ENCODE measurements around the gene DNAH8. TPM values are rescaled to one million over a fixed set of nuclear protein-coding genes. Genes with fewer than 3 reads are reported as not detected.

Gene DNAH8
- polyA plus RNA-seq, 3 donors: not detected

- Mint-ChIP-seq H3K4me3 (no peak overlapping the region), H3K9me3 (peaks cover 0 to 3% (median 0%) of the 10 kb centered on the region in 7 donors), H3K27me3 (ENCODE audit: low read depth in 3 of 3) (peaks cover 9 to 18% (median 10%) of the 10 kb centered on the region in 3 donors), H3K4me1 (no peaks in the 10 kb centered on the region), H3K27ac (no peak overlapping the region), H3K36me3 (no peaks in the 10 kb centered on the region)
- no peak overlapping the region for H3K4me3 ChIP-seq (replicated peaks in 1 of 3; ENCODE audit: low read depth in 2 of 3, low read length in 3 of 3)
- no peaks in the 10 kb centered on the region for H3K79me2 ChIP-seq (ENCODE audit: insufficient read depth, low read length)
- H3K4me1 ChIP-seq (ENCODE audit: control insufficient read depth in 1 of 2, insufficient read depth in 2 of 2, low read length in 2 of 2): no peaks in the 10 kb centered on the region
- H3K9ac ChIP-seq (ENCODE audit: insufficient read depth, low read length, poor library complexity, severe bottlenecking): no peak overlapping the region
- no peaks in the 10 kb centered on the region for H4K20me1 ChIP-seq (ENCODE audit: insufficient read depth, low read length)
- intact Hi-C loops (cut with micrococcal nuclease): no loop called here
- no peak overlapping the region for H3K27ac ChIP-seq (ENCODE audit: low read depth in 1 of 2, low read length in 2 of 2)
- WGBS (ENCODE audit: insufficient coverage): 68% methylated on average over 4 of the region's 6 CpGs
- H3K4me2 ChIP-seq (replicated peaks; ENCODE audit: extremely low read depth, low read length, poor library complexity, severe bottlenecking): no peak overlapping the region
- no peaks in the 10 kb centered on the region for H3K9me3 ChIP-seq (replicated peaks in 1 of 2; ENCODE audit: control insufficient read depth in 1 of 2, insufficient read depth in 1 of 2, low read length in 2 of 2)
- H3K27me3 ChIP-seq (ENCODE audit: control insufficient read depth in 2 of 2, insufficient read depth in 2 of 2, low read length in 2 of 2): peaks cover 0 to 2% of the 10 kb centered on the region in 2 donors
- no peak for TF ChIP-seq CTCF (IDR thresholded peaks at IDR 0.05)
- H2AFZ ChIP-seq (ENCODE audit: insufficient read depth, low read depth, low read length, poor library complexity, severe bottlenecking): no peak overlapping the region
- no peaks in the 10 kb centered on the region for H3K36me3 ChIP-seq (replicated peaks in 1 of 2; ENCODE audit: control insufficient read depth in 1 of 2, insufficient read depth in 2 of 2, low read length in 2 of 2)
- DNase-seq: no peak
Observed at GRCh38 chr6:38822963-38823362, 107.9 kb downstream of the DNAH8 start.

GRCh38 chr6:38824243-38824894, 109.3 kb downstream of the DNAH8 start:
- H3K27ac Mint-ChIP-seq: no peak overlapping the region
- H2AFZ ChIP-seq (ENCODE audit: insufficient read depth, low read depth, low read length, poor library complexity, severe bottlenecking): no peak overlapping the region
- H3K9ac ChIP-seq (ENCODE audit: insufficient read depth, low read length, poor library complexity, severe bottlenecking): no peak overlapping the region
- WGBS (ENCODE audit: insufficient coverage): 92% methylated on average over 1 of the region's 5 CpGs
- H3K27me3 ChIP-seq (ENCODE audit: control insufficient read depth in 2 of 2, insufficient read depth in 2 of 2, low read length in 2 of 2): peaks cover 0 to 2% of the 10 kb centered on the region in 2 donors
- H3K9me3 ChIP-seq (replicated peaks in 1 of 2; ENCODE audit: control insufficient read depth in 1 of 2, insufficient read depth in 1 of 2, low read length in 2 of 2): no peaks in the 10 kb centered on the region
- no peaks in the 10 kb centered on the region for H3K79me2 ChIP-seq (ENCODE audit: insufficient read depth, low read length)
- no peak for TF ChIP-seq CTCF (IDR thresholded peaks at IDR 0.05)
- no peak overlapping the region for H3K4me2 ChIP-seq (replicated peaks; ENCODE audit: extremely low read depth, low read length, poor library complexity, severe bottlenecking)
- H3K27me3 Mint-ChIP-seq (ENCODE audit: low read depth in 3 of 3): peaks cover 3 to 17% (median 7%) of the 10 kb centered on the region in 3 donors
- DNase-seq: no peak
- no peak overlapping the region for H3K4me3 ChIP-seq (replicated peaks in 1 of 3; ENCODE audit: low read depth in 2 of 3, low read length in 3 of 3)
- H3K4me1 Mint-ChIP-seq: no peaks in the 10 kb centered on the region
- no peaks in the 10 kb centered on the region for H4K20me1 ChIP-seq (ENCODE audit: insufficient read depth, low read length)
- peaks cover 0 to 3% (median 2%) of the 10 kb centered on the region in 7 donors for H3K9me3 Mint-ChIP-seq
- no peak overlapping the region for H3K4me3 Mint-ChIP-seq
- H3K4me1 ChIP-seq (ENCODE audit: control insufficient read depth in 1 of 2, insufficient read depth in 2 of 2, low read length in 2 of 2): no peaks in the 10 kb centered on the region
- intact Hi-C loops (cut with micrococcal nuclease): no loop called here
- no peaks in the 10 kb centered on the region for H3K36me3 ChIP-seq (replicated peaks in 1 of 2; ENCODE audit: control insufficient read depth in 1 of 2, insufficient read depth in 2 of 2, low read length in 2 of 2)
- H3K27ac ChIP-seq (ENCODE audit: low read depth in 1 of 2, low read length in 2 of 2): no peak overlapping the region
- no peaks in the 10 kb centered on the region for H3K36me3 Mint-ChIP-seq

Data from CD14-positive monocyte (primary cell).